WTC11 (cell line): Measurements from ENCODE around the gene SCAF4. TPM values are rescaled to one million over a fixed set of nuclear protein-coding genes. Genes with fewer than 3 reads are reported as not detected.
"Not testable (repeated sequence)": the region's sequence is repeated elsewhere in the genome, so short reads cannot be mapped to it uniquely, and the experiment has no call there.

Experiments
- ATAC-seq: fragments of 200-7000 bp; cut with Tn5 transposase; 2 replicates; pipeline ENCODE4 v1.10.0; 2021; ENCODE audit warnings: mild to moderate bottlenecking, moderate library complexity
- CTCF ChIA-PET: fragments of 300-600 bp; sonication (Branson Sonifier 250); formaldehyde crosslinking; loops from one replicate; lab custom pipeline; 2021; ENCODE audit warnings: antibody characterized with exemption; lab: Charles Lee
- POLR2A ChIA-PET: fragments of 350-600 bp; sonication (Branson Sonifier 250); formaldehyde crosslinking; loops from one replicate; lab custom pipeline; 2021; ENCODE audit warnings: antibody characterized with exemption; lab: Charles Lee
- DNase-seq: peaks from one replicate; pipeline ENCODE4 v3.0.0; 2021; ENCODE audit warnings: low spot score
- H3K27ac Mint-ChIP-seq: 2 replicates; pipeline ENCODE4 v1.8.0; 2021; ENCODE audit warnings: mixed read lengths
- H3K27me3 Mint-ChIP-seq: 2 replicates; pipeline ENCODE4 v1.8.0; 2021; ENCODE audit warnings: low read depth, mild to moderate bottlenecking, moderate library complexity, mixed read lengths
- H3K36me3 Mint-ChIP-seq: 2 replicates; pipeline ENCODE4 v1.8.0; 2021; ENCODE audit warnings: mixed read lengths
- H3K4me1 Mint-ChIP-seq: 2 replicates; pipeline ENCODE4 v1.8.0; 2022; ENCODE audit warnings: mixed read lengths
- H3K4me3 Mint-ChIP-seq: 2 replicates; pipeline ENCODE4 v1.8.0; 2021; ENCODE audit warnings: mild to moderate bottlenecking, moderate library complexity, mixed read lengths
- H3K9me3 Mint-ChIP-seq: 2 replicates; pipeline ENCODE4 v1.8.0; 2021; ENCODE audit warnings: mixed read lengths
- E2F1 ChIP-seq: sonication (generic); formaldehyde crosslinking; IDR thresholded peaks from 2 replicates; pipeline ENCODE4 v1.8.0; 2022; ENCODE audit warnings: mild to moderate bottlenecking, missing genetic modification reagents
- ELF4 ChIP-seq: sonication (generic); formaldehyde crosslinking; IDR thresholded peaks from 2 replicates; pipeline ENCODE4 v1.8.1; 2022; ENCODE audit warnings: low read depth, mild to moderate bottlenecking, moderate library complexity, missing genetic modification reagents
- ERG ChIP-seq: fragments of 250-450 bp; sonication (Bioruptor Pico); IDR thresholded peaks from 2 replicates; pipeline ENCODE4 v1.8.0; 2021; ENCODE audit warnings: mild to moderate bottlenecking
- GABPB1 ChIP-seq: sonication (generic); formaldehyde crosslinking; IDR thresholded peaks from 2 replicates; pipeline ENCODE4 v1.8.1; 2023; ENCODE audit warnings: mild to moderate bottlenecking, missing genetic modification reagents
- JAZF1 ChIP-seq: fragments of 250-450 bp; sonication (Bioruptor Pico); IDR thresholded peaks from 2 replicates; pipeline ENCODE4 v1.9.0; 2021; ENCODE audit warnings: moderate library complexity, mild to moderate bottlenecking, inconsistent platforms
- JUN ChIP-seq: sonication (generic); formaldehyde crosslinking; IDR thresholded peaks from 2 replicates; pipeline ENCODE4 v1.8.0; 2023; ENCODE audit warnings: mild to moderate bottlenecking, missing genetic modification reagents
- MYBL2 ChIP-seq: sonication (generic); formaldehyde crosslinking; IDR thresholded peaks from 2 replicates; pipeline ENCODE4 v1.8.1; 2023; ENCODE audit warnings: mild to moderate bottlenecking, moderate library complexity, missing genetic modification reagents
- NR1H2 ChIP-seq: sonication (generic); formaldehyde crosslinking; IDR thresholded peaks from 2 replicates; pipeline ENCODE4 v1.9.0; 2021; ENCODE audit warnings: mild to moderate bottlenecking, moderate library complexity, missing genetic modification reagents
- OVOL2 ChIP-seq: fragments of 250-450 bp; sonication (Bioruptor Pico); IDR thresholded peaks from 2 replicates; pipeline ENCODE4 v1.9.0; 2021; ENCODE audit warnings: mild to moderate bottlenecking, borderline replicate concordance
- RORB ChIP-seq: fragments of 250-450 bp; sonication (Bioruptor Pico); IDR thresholded peaks from 2 replicates; pipeline ENCODE4 v1.9.0; 2021; ENCODE audit warnings: mild to moderate bottlenecking
- TEAD1 ChIP-seq: sonication (generic); formaldehyde crosslinking; IDR thresholded peaks from 2 replicates; pipeline ENCODE4 v1.8.0; 2022; ENCODE audit warnings: mild to moderate bottlenecking, missing genetic modification reagents
- TEAD4 ChIP-seq: sonication (generic); formaldehyde crosslinking; IDR thresholded peaks from 2 replicates; pipeline ENCODE4 v1.8.0; 2022; ENCODE audit warnings: mild to moderate bottlenecking, missing genetic modification reagents
- TP53 ChIP-seq: sonication (generic); formaldehyde crosslinking; IDR thresholded peaks from 2 replicates; pipeline ENCODE4 v1.8.1; 2023; ENCODE audit warnings: mild to moderate bottlenecking, missing genetic modification reagents
- USF2 ChIP-seq: sonication (generic); formaldehyde crosslinking; IDR thresholded peaks from 2 replicates; pipeline ENCODE4 v1.8.1; 2023; ENCODE audit warnings: mild to moderate bottlenecking, missing genetic modification reagents, moderate library complexity
- ZBTB21 ChIP-seq: sonication (generic); formaldehyde crosslinking; IDR thresholded peaks from 2 replicates; pipeline ENCODE4 v1.8.1; 2023; ENCODE audit warnings: mild to moderate bottlenecking, missing genetic modification reagents, borderline replicate concordance
- ZNF138 ChIP-seq: sonication (generic); formaldehyde crosslinking; conservative IDR thresholded peaks from 2 replicates; pipeline ENCODE4 v1.8.1; 2022; ENCODE audit warnings: mild to moderate bottlenecking, moderate library complexity, missing genetic modification reagents
- total RNA-seq: library from RNA; stranded (reverse); gene quantifications from 3 replicates; pipeline ENCODE4 v1.2.3, GENCODE V29; 2021
- TF ChIP-seq, protein P1 (sequence below): fragments of 250-450 bp; sonication (Bioruptor Pico); IDR thresholded peaks from 2 replicates; pipeline ENCODE4 v1.9.0; 2021; ENCODE audit warnings: mild to moderate bottlenecking
- TF ChIP-seq, protein P2 (sequence below): sonication (generic); formaldehyde crosslinking; IDR thresholded peaks from 2 replicates; pipeline ENCODE4 v1.8.0; 2022; ENCODE audit warnings: mild to moderate bottlenecking, missing genetic modification reagents
- TF ChIP-seq, protein P3 (sequence below): sonication (generic); formaldehyde crosslinking; IDR thresholded peaks from 2 replicates; pipeline ENCODE4 v1.8.0; 2023; ENCODE audit warnings: missing genetic modification reagents

The SCAF4 gene
- total RNA-seq, 1 experiment from 2014 or later = 54.0 TPM

GRCh38 chr21:31667639-31668038 lies 64.3 kb downstream of the SCAF4 start (continued):
- no peak for TF ChIP-seq TP53

GRCh38 chr21:31667132-31667531 lies 64.8 kb downstream of the SCAF4 start:
- POLR2A ChIA-PET = interaction anchor here (0.9 kb wide), 1 partner anchor 64 kb away, joined by 3 read pairs; no protein-coding TSS in a partner anchor
- no peaks in the 10 kb centered on the region for H3K27me3 Mint-ChIP-seq
- H3K4me3 Mint-ChIP-seq = no peak overlapping the region
- peaks cover 52% of the 10 kb centered on the region for H3K36me3 Mint-ChIP-seq
- CTCF ChIA-PET = no interaction called here
- H3K27ac Mint-ChIP-seq = peak overlapping the region; percentile 77
- no peak for ATAC-seq
- peaks cover 63% of the 10 kb centered on the region for H3K4me1 Mint-ChIP-seq
- TF ChIP-seq, protein P1, sequence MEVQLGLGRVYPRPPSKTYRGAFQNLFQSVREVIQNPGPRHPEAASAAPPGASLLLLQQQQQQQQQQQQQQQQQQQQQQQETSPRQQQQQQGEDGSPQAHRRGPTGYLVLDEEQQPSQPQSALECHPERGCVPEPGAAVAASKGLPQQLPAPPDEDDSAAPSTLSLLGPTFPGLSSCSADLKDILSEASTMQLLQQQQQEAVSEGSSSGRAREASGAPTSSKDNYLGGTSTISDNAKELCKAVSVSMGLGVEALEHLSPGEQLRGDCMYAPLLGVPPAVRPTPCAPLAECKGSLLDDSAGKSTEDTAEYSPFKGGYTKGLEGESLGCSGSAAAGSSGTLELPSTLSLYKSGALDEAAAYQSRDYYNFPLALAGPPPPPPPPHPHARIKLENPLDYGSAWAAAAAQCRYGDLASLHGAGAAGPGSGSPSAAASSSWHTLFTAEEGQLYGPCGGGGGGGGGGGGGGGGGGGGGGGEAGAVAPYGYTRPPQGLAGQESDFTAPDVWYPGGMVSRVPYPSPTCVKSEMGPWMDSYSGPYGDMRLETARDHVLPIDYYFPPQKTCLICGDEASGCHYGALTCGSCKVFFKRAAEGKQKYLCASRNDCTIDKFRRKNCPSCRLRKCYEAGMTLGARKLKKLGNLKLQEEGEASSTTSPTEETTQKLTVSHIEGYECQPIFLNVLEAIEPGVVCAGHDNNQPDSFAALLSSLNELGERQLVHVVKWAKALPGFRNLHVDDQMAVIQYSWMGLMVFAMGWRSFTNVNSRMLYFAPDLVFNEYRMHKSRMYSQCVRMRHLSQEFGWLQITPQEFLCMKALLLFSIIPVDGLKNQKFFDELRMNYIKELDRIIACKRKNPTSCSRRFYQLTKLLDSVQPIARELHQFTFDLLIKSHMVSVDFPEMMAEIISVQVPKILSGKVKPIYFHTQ (CRISPR knock-in tag) = no peak
- TF ChIP-seq ERG (CRISPR knock-in tag) (no peak), ZBTB21 (CRISPR knock-in tag) (no peak), OVOL2 (CRISPR knock-in tag) (no peak)
- H3K9me3 Mint-ChIP-seq = no peaks in the 10 kb centered on the region
- no peak for DNase-seq

DNA sequence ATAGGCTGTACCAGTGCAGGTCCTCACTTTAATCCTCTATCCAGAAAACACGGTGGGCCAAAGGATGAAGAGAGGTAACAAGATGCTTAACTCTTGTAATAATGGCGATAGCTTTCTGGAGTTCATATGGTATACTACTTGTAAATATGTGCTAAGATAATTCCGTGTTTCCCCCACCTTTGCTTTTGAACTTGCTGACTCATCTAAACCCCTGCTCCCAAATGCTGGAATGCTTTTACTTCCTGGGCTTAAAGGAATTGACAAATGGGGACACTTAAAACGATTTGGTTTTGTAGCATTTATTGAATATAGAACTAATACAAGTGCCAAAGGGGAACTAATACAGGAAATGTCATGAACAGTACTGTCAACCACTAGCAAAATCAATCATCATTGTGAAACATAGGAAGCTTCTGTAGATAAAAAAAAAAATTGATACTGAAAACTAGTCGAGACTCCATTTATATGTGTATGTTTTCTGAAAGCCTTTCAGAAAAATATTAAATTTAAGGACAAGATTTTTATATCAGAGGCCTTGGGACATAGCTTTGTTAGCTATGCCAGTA lies 65.4 kb downstream of the SCAF4 start:
- Mint-ChIP-seq H3K27ac (peak overlapping the region; percentile 53), H3K4me1 (peaks cover 67% of the 10 kb centered on the region), H3K9me3 (no peaks in the 10 kb centered on the region), H3K36me3 (peaks cover 56% of the 10 kb centered on the region), H3K4me3 (no peak overlapping the region), H3K27me3 (no peaks in the 10 kb centered on the region)
- ATAC-seq (no peak), DNase-seq (no peak)
- TF ChIP-seq MYBL2 (CRISPR knock-in tag) (no peak), RORB (CRISPR knock-in tag) (no peak), E2F1 (CRISPR knock-in tag) (no peak), OVOL2 (CRISPR knock-in tag) (no peak), JUN (CRISPR knock-in tag) (no peak), TEAD4 (CRISPR knock-in tag) (no peak), TEAD1 (CRISPR knock-in tag) (no peak), GABPB1 (no peak), JAZF1 (CRISPR knock-in tag) (no peak), ERG (CRISPR knock-in tag) (no peak), USF2 (CRISPR knock-in tag) (no peak), NR1H2 (CRISPR knock-in tag) (no peak), ZNF138 (CRISPR knock-in tag) (no peak), ELF4 (CRISPR knock-in tag) (no peak)
- TF ChIP-seq, protein P2, sequence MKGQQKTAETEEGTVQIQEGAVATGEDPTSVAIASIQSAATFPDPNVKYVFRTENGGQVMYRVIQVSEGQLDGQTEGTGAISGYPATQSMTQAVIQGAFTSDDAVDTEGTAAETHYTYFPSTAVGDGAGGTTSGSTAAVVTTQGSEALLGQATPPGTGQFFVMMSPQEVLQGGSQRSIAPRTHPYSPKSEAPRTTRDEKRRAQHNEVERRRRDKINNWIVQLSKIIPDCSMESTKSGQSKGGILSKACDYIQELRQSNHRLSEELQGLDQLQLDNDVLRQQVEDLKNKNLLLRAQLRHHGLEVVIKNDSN = no peak
- TF ChIP-seq, protein P3, sequence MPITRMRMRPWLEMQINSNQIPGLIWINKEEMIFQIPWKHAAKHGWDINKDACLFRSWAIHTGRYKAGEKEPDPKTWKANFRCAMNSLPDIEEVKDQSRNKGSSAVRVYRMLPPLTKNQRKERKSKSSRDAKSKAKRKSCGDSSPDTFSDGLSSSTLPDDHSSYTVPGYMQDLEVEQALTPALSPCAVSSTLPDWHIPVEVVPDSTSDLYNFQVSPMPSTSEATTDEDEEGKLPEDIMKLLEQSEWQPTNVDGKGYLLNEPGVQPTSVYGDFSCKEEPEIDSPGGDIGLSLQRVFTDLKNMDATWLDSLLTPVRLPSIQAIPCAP (CRISPR knock-in tag) = no peak
- TF ChIP-seq, all 79 proteins: peak for 0
- POLR2A ChIA-PET = interaction anchor here (0.9 kb wide), 1 partner anchor 64 kb away, joined by 3 read pairs; no protein-coding TSS in a partner anchor
- CTCF ChIA-PET = no interaction called here

DNA sequence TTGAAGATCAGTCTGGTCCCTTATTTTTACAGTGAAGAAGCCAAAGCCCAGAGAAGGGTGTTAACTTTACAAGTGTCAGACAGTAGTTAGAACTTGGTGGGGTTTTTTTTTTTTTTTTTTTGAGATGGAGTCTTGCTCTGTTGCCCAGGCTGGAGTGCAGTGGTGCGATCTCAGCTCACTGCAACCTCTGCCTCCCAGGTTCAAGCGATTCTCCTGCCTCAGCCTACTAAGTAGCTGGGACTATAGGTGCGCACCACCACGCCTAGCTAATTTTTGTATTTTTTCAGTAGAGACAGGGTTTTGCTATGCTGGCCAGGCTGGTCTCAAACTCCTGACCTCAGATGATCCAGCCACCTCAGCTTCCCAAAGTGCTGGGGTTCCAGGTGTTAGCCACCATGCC lies 66.0 kb downstream of the SCAF4 start:
- POLR2A ChIA-PET, H3K27me3 Mint-ChIP-seq: not testable (repeated sequence)
- H3K36me3 Mint-ChIP-seq = peaks cover 56% of the 10 kb centered on the region

More for the DNA sequence above, 66.0 kb downstream of the SCAF4 start:
- H3K9me3 Mint-ChIP-seq, CTCF ChIA-PET, H3K4me3 Mint-ChIP-seq, ATAC-seq, DNase-seq: not testable (repeated sequence)
- 0 out of 2 replicates have a peak overlapping the region, but pooled peaks have one; percentile 68 for H3K27ac Mint-ChIP-seq
- peaks cover 69% of the 10 kb centered on the region for H3K4me1 Mint-ChIP-seq
